Mesenchymal stem cell (in vitro differentiated cells and primary cell): ENCODE data around the gene MDH2.
"Not testable (repeated sequence)": the region's sequence is repeated elsewhere in the genome, so short reads cannot be mapped to it uniquely, and the experiment has no call there.

Source experiments
- DNase-seq: peaks from one replicate; pipeline ENCODE4 v3.0.0-alpha.2; 2013
- H2AFZ ChIP-seq: one replicate; pipeline ENCODE4 v1.6.1; 2013; ENCODE audit warnings: low read depth, mild to moderate bottlenecking, control low read depth, inconsistent platforms, low read length, moderate library complexity
- H2AK5ac ChIP-seq: 2 replicates; pipeline ENCODE4 v1.6.1; 2013; ENCODE audit warnings: low read length, moderate library complexity, mild to moderate bottlenecking, inconsistent platforms; ENCODE audit not compliant: severe bottlenecking
- H2BK120ac ChIP-seq: one replicate; pipeline ENCODE4 v1.6.1; 2013; ENCODE audit warnings: low read depth, mild to moderate bottlenecking, inconsistent platforms, low read length, moderate library complexity
- H2BK12ac ChIP-seq, 2 experiments: one replicate each; pipeline ENCODE4 v1.6.1; 2013; ENCODE audit warnings: inconsistent platforms in 2 of 2, low read length in 2 of 2, mild to moderate bottlenecking in 2 of 2, moderate library complexity in 2 of 2, control low read depth in 1 of 2
- H2BK15ac ChIP-seq: one replicate; pipeline ENCODE4 v1.6.1; 2013; ENCODE audit warnings: mild to moderate bottlenecking, low read depth, inconsistent platforms; ENCODE audit not compliant: poor library complexity, severe bottlenecking
- H2BK5ac ChIP-seq: 2 replicates; pipeline ENCODE4 v1.6.1; 2013; ENCODE audit warnings: low read depth, mild to moderate bottlenecking, low read length, control low read depth, inconsistent platforms; ENCODE audit not compliant: poor library complexity, severe bottlenecking
- H3K14ac ChIP-seq, 2 experiments: one replicate each; pipeline ENCODE4 v1.6.1; 2013; ENCODE audit warnings: inconsistent platforms in 2 of 2, low read length in 2 of 2, control low read depth in 1 of 2, mild to moderate bottlenecking in 1 of 2, moderate library complexity in 1 of 2
- H3K18ac ChIP-seq, 2 experiments: one replicate each; pipeline ENCODE4 v1.6.1; 2013; ENCODE audit warnings: inconsistent platforms in 2 of 2, low read length in 2 of 2, control low read depth in 1 of 2, low read depth in 1 of 2, mild to moderate bottlenecking in 1 of 2
- H3K23ac ChIP-seq, 2 experiments: one replicate each; pipeline ENCODE4 v1.6.1; 2013; ENCODE audit warnings: inconsistent platforms in 2 of 2, low read length in 2 of 2, mild to moderate bottlenecking in 2 of 2, moderate library complexity in 2 of 2, control low read depth in 1 of 2
- H3K27ac ChIP-seq: 2 replicates; pipeline ENCODE4 v1.5.1; 2013; ENCODE audit warnings: mild to moderate bottlenecking, moderate library complexity, low read length, control low read depth, inconsistent platforms; ENCODE audit not compliant: poor library complexity, severe bottlenecking
- H3K27me3 ChIP-seq, 2 experiments: 2 replicates each; pipeline versions ENCODE4 v1.6.1 to v1.7.0; 2013; ENCODE audit warnings: low read length in 2 of 2, mild to moderate bottlenecking in 2 of 2, moderate library complexity in 2 of 2, control low read depth in 1 of 2, inconsistent platforms in 1 of 2; ENCODE audit not compliant: control insufficient read depth in 1 of 2, insufficient read depth in 1 of 2
- H3K36me3 ChIP-seq, 2 experiments: 2 replicates each; pipeline versions ENCODE4 v1.6.1 to v1.7.0; 2013; ENCODE audit warnings: low read length in 2 of 2, control low read depth in 1 of 2, inconsistent platforms in 1 of 2, low read depth in 1 of 2, mild to moderate bottlenecking in 1 of 2; ENCODE audit not compliant: insufficient read depth in 2 of 2, control insufficient read depth in 1 of 2
- H3K4ac ChIP-seq, 2 experiments: one replicate each; pipeline ENCODE4 v1.6.1; 2013; ENCODE audit warnings: inconsistent platforms in 2 of 2, low read length in 2 of 2, mild to moderate bottlenecking in 2 of 2, moderate library complexity in 2 of 2, control low read depth in 1 of 2, low read depth in 1 of 2
- H3K4me1 ChIP-seq: 2 replicates; pipeline ENCODE4 v1.6.1; 2013; ENCODE audit warnings: low read depth, low read length, control low read depth; ENCODE audit not compliant: control insufficient read depth, insufficient read depth
- H3K4me2 ChIP-seq: 2 replicates; pipeline ENCODE4 v1.6.1; 2013; ENCODE audit warnings: low read length, mild to moderate bottlenecking, inconsistent platforms; ENCODE audit not compliant: poor library complexity, severe bottlenecking
- H3K4me3 ChIP-seq, 2 experiments: 2 replicates each; pipeline versions ENCODE4 v1.5.1 to v1.7.0; 2013; ENCODE audit warnings: low read length in 2 of 2, mild to moderate bottlenecking in 2 of 2, control low read depth in 1 of 2, low read depth in 1 of 2; ENCODE audit not compliant: insufficient read depth in 1 of 2
- H3K79me1 ChIP-seq: replicated peaks from 2 replicates; pipeline ENCODE4 v1.6.1; 2013; ENCODE audit warnings: mild to moderate bottlenecking, control low read depth, low read length, inconsistent platforms; ENCODE audit not compliant: poor library complexity, severe bottlenecking
- H3K9ac ChIP-seq: 2 replicates; pipeline ENCODE4 v1.7.0; 2013; ENCODE audit warnings: mild to moderate bottlenecking, low read length, moderate library complexity
- H3K9me3 ChIP-seq: 2 replicates; pipeline ENCODE4 v1.7.0; 2013; ENCODE audit warnings: mild to moderate bottlenecking, low read length; ENCODE audit not compliant: control insufficient read depth
- H4K8ac ChIP-seq: one replicate; pipeline ENCODE4 v1.6.1; 2013; ENCODE audit warnings: inconsistent platforms, mild to moderate bottlenecking, low read length, moderate library complexity
- H4K91ac ChIP-seq: one replicate; pipeline ENCODE4 v1.6.1; 2013; ENCODE audit warnings: mild to moderate bottlenecking, low read length, inconsistent platforms
- WGBS: methylation state at CpG from one replicate; pipeline ENCODE4 v1.1.7; 2013; ENCODE audit warnings: mixed read lengths; 5-methylcytosine and 5-hydroxymethylcytosine counted together

Gene MDH2

GRCh38 chr7:76022026-76022780 is 25.7 kb upstream of the MDH2 start:
- Histone ChIP-seq H2AFZ (no peak overlapping the region), H3K27ac (no peak overlapping the region), H3K9ac (no peak overlapping the region), H2AK5ac (no peak overlapping the region), H3K18ac (no peak overlapping the region), H3K4me1 (no peaks in the 10 kb centered on the region), H2BK12ac (no peak overlapping the region), H2BK120ac (no peak overlapping the region), H3K79me1 (peaks cover 4% of the 10 kb centered on the region), H3K14ac (no peak overlapping the region), H3K27me3 (no peaks in the 10 kb centered on the region), H3K36me3 (peaks cover 47 to 48% of the 10 kb centered on the region in 2 experiments), H3K4ac (no peak overlapping the region), H3K9me3 (no peaks in the 10 kb centered on the region), H4K8ac (no peak overlapping the region), H4K91ac (no peak overlapping the region), H2BK15ac (no peak overlapping the region), H3K4me2 (no peak overlapping the region), H3K4me3 (no peak overlapping the region), H2BK5ac (no peak overlapping the region), H3K23ac (no peak overlapping the region)
- no peak for DNase-seq
- 98% methylated on average over 6 of the region's 7 CpGs for whole genome bisulfite sequencing

DNA sequence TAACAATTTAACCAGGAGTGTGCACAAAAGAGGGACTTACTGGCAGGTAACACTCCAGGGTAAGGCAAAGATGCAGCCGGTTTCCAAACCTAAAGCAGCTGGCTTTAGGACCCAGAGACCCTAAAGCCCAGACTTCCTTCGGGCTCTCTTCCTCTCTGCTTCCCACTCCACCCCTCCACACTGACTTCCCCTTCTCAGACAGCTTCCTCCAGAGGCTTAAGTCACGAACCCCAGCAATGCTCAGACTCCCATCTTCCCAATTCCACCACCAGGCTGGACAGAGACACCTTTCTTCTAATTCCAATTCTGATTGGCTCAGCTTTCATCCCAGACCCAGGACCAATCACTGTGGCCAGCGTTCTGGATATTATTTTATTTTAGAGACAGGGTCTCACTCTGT is 24.9 kb upstream of the MDH2 start:
- WGBS: 42% methylated on average over 4 of the region's 4 CpGs
- Histone ChIP-seq H3K27ac (no peak overlapping the region), H3K27me3 (no peaks in the 10 kb centered on the region)

DNA sequence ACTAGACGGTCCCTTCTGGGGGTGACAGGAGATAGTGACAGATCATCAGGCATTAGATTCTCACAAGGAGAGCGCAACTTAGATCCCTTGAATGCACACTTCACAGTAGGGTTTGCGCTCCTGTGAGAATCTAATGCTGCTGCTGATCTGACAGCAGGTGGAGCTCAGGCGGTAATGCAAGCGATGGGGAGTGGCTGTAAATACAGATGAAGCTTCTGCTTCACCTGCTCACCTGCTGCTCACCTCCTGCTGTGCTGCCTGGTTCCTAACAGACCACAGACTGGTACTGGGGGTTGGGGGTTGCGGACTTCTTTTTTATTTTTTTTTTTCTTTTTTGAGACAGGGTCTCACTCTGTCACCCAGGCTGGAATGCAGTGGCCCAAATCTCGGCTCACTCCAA is 18.2 kb upstream of the MDH2 start:
- not testable (repeated sequence) for H3K23ac ChIP-seq, H3K4me3 ChIP-seq, H3K14ac ChIP-seq, H3K9me3 ChIP-seq, H3K27ac ChIP-seq, H3K9ac ChIP-seq, H2AK5ac ChIP-seq, H3K27me3 ChIP-seq, H3K4me2 ChIP-seq, H3K18ac ChIP-seq, H4K8ac ChIP-seq, H2BK120ac ChIP-seq, H2BK12ac ChIP-seq, H2AFZ ChIP-seq, H3K4me1 ChIP-seq, H2BK15ac ChIP-seq, H4K91ac ChIP-seq, H3K4ac ChIP-seq, DNase-seq, H2BK5ac ChIP-seq
- WGBS: 95% methylated on average over 5 of the region's 7 CpGs
- H3K79me1 ChIP-seq: peaks cover 11% of the 10 kb centered on the region
- H3K36me3 ChIP-seq: peaks cover 23 to 30% of the 10 kb centered on the region in 2 experiments

More for the DNA sequence above, 24.9 kb upstream of the MDH2 start:
- Histone ChIP-seq H3K9me3 (no peaks in the 10 kb centered on the region), H2BK15ac (no peak overlapping the region), H2BK120ac (no peak overlapping the region), H4K8ac (peak overlapping the region; percentile 21), H3K4me2 (no peak overlapping the region), H2BK5ac (no peak overlapping the region), H3K9ac (no peak overlapping the region), H3K4ac (no peak overlapping the region), H3K79me1 (peaks cover 4% of the 10 kb centered on the region), H3K4me3 (no peak overlapping the region), H3K18ac (no peak overlapping the region), H3K14ac (no peak overlapping the region), H4K91ac (no peak overlapping the region), H2BK12ac (peak overlapping the region in 1 of 2 experiments; percentile 31), H2AFZ (no peak overlapping the region), H3K4me1 (no peaks in the 10 kb centered on the region), H2AK5ac (no peak overlapping the region), H3K36me3 (peaks cover 50 to 51% of the 10 kb centered on the region in 2 experiments), H3K23ac (no peak overlapping the region)
- DNase-seq: no peak

DNA sequence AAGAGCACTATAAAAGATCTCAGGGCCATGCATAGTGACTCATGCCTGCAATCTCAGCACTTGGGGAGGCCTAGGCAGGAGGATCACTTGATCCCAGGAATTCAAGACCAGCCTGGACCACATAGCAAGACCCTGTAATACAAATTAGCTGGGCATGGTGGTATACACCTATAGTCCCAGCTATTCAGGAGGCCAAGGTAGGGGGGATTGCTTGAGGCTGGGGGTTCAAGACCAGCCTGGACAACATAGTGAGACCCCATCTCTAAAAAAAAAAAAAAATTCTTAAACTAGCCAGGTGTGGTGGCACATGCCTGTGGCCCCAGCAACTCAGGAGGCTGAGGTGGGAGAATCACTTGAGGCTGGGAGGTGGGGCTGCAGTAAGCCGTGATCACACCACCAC is 15.9 kb upstream of the MDH2 start:
- Histone ChIP-seq H3K9me3 (no peaks in the 10 kb centered on the region), H3K79me1 (peaks cover 20% of the 10 kb centered on the region), H4K8ac (no peak overlapping the region), H3K14ac (no peak overlapping the region), H2BK15ac (no peak overlapping the region), H3K4me1 (peaks cover 1% of the 10 kb centered on the region), H2BK5ac (no peak overlapping the region), H3K36me3 (peaks cover 16 to 23% of the 10 kb centered on the region in 2 experiments), H3K18ac (no peak overlapping the region), H2AK5ac (no peak overlapping the region), H3K4ac (no peak overlapping the region), H2BK12ac (no peak overlapping the region), H3K27ac (no peak overlapping the region), H3K4me2 (no peak overlapping the region), H3K23ac (no peak overlapping the region), H4K91ac (no peak overlapping the region), H2BK120ac (no peak overlapping the region), H3K27me3 (no peaks in the 10 kb centered on the region), H3K4me3 (no peak overlapping the region), H3K9ac (no peak overlapping the region), H2AFZ (no peak overlapping the region)
- WGBS: 88% methylated on average over 1 of the region's 1 CpG
- DNase-seq: no peak
